HG03558 (cell line): Measurements from ENCODE around the gene MLXIPL.
"Not testable (repeated sequence)": the region's sequence is repeated elsewhere in the genome, so short reads cannot be mapped to it uniquely, and the experiment has no call there.

ENCODE experiments used
- ATAC-seq: cut with Tn5 transposase; IDR thresholded peaks from one replicate; pipeline ENCODE4 v1.9.1; 2021; ENCODE audit warnings: moderate number of reproducible peaks; ENCODE audit not compliant: unreplicated experiment; ENCODE audit errors: extremely low read depth

The MLXIPL gene

GRCh38 chr7:73586911-73587310 lies 37.4 kb downstream of the MLXIPL start:
- no peak for ATAC-seq

DNA sequence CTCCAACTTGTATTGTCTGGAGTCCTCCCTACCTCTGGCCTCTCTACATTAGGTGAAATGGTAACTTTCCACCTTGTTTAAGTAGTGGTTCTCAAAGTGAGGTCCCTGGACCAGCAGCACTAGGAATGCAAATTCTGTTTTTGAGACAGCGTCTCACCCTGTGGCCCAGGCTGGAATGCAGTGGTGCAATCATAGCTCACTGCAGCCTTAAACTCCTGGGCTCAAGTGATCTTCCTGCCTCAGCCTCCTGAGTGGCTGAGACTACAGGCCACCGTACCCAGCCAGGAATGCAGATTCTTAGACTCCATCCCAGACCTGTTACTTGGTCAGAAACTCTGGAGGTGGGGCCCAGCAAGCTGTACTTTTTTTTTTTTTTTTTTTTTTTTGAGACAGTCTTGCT lies 39.1 kb downstream of the MLXIPL start:
- ATAC-seq = no peak

DNA sequence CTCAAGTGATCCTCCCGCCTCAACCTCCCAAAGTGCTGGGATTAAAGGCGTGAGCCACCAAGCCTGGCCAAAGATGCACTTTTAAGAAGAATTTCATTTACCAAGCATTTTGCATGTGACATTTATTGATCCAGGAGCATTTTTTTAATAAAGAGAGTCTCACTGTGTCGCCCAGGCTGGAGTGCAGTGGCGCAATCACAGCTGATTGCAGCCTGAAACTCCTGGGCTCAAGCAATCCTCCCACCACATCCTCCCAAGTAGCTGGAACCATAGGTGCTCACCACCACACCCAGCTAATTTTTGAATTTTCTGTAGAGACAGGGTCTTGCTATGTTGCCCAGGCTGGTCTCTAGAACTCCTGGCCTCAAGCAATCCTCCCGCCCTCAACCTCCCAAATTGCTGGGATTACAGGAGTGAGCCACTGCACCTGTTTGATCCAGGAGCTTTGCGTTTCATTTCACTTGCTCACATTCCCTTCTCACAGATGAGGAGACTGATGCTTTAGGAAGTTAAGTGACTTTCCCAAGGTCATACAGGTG lies 41.6 kb downstream of the MLXIPL start:
- ATAC-seq = no peak

- not testable (repeated sequence) for ATAC-seq
These were observed 43.3 kb downstream of the MLXIPL start for GRCh38 chr7:73581006-73581405.

DNA sequence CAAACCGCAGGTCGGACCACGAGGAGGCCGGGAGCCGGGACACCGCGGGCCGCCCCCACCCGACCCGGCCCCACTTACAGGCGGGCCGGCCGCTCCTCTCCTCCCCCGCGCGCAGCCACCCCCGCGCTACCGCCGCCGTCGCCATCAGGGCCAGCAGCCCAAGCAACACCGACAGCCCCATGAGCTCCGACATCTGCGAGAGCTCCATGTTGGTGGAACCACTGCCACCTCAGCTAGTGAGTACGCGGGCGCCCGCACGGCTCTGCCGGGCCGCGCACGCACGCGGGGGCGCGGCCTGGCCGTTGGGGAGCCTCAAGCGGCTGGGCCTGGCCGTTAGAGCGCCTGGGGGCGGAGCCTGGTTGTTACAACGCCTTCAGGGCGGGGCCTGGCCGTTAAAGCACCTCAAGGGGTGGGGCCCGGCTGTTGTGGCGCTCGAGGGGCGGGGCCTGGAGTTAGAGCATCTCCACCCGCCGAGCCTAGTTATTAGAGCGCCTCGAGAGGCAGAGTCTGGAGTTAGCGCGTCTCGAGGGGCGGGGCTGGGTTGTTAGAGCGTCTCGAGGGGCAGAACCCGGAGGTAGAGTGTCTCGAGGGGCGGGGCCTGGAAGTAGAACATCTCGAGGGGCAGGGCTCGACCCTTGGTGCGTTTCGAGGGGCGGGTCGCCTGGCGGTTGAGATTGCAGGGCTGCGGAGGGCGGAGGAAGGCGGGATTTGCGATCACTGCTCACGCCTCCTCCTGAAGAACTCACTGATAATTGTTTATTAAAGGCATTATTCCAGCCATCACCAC lies 45.8 kb downstream of the MLXIPL start, which contains the start of gene TBL2:
TBL2 (minus strand) TSS at position 238 of the 787 bp plus-strand sequence; CDS start at position 208, 30 bp downstream.
- peak; percentile 80 for ATAC-seq

GRCh38 chr7:73577627-73578341 lies 46.5 kb downstream of the MLXIPL start:
- no peak for ATAC-seq

DNA sequence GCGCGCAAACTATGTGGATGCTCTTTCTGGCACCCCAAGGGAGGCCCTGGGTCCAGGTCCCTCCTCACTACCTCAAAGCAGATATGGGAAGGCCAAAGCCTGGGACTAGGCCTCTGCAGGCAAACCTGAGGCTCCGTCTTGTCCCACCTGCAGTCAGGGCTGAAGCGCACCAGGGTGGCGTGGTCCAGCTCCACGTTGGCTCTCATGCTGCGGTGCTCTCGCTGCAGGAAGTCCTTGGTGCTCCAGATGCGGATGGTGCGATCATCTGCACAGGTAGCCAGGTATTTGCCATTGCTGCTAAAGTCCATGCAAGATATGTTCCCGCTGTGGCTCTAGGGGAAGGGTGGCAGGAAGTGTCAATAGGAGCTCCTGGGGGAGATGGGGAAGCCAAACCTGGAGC lies 50.5 kb downstream of the MLXIPL start:
- no peak for ATAC-seq

DNA sequence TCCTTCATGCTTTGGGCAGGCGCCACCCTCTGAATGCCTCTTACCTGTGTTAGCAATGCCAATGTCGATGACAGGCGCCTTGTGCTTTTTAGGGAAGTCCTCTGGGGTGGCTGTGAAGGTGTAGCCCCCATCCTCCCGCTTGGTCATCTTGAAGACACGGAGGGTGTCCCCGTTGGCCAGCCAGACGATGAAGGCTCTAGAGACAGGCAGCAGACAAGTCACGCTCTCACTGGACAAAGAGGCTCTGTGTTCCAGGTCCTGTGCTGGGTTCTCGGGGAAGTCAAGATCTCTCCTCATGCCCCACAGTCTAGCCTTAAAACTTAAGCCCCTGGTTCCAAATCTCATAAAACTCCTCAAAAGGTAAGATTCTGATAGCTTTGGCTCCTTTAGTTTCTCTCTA lies 51.0 kb downstream of the MLXIPL start:
- no peak for ATAC-seq

DNA sequence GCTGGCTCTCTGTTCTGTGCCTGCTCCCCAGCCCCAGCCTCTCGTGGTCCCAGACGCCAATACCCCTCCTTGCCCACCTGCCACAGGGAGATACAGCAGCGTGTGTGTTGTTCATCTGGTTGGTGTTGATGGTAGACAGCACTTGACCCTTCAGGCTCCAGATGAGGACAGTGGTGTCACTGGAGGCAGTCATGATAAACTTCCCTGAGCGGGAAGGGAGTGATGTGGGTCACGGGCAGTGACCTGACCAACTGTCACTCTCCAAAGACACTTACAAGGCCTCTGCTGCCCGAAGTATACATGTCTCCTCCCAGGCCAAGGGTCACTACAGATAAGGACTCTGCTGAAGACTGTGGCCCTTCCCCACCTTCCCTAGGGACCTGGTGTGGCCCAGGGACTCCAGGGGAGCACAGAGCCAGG lies 51.5 kb downstream of the MLXIPL start:
- no peak for ATAC-seq

GRCh38 chr7:73570977-73571376 lies 53.3 kb downstream of the MLXIPL start:
- ATAC-seq = no peak

- no peak for ATAC-seq
These were observed 53.8 kb downstream of the MLXIPL start for GRCh38 chr7:73570521-73570920.

GRCh38 chr7:73569042-73569608 lies 55.2 kb downstream of the MLXIPL start:
- ATAC-seq = no peak

DNA sequence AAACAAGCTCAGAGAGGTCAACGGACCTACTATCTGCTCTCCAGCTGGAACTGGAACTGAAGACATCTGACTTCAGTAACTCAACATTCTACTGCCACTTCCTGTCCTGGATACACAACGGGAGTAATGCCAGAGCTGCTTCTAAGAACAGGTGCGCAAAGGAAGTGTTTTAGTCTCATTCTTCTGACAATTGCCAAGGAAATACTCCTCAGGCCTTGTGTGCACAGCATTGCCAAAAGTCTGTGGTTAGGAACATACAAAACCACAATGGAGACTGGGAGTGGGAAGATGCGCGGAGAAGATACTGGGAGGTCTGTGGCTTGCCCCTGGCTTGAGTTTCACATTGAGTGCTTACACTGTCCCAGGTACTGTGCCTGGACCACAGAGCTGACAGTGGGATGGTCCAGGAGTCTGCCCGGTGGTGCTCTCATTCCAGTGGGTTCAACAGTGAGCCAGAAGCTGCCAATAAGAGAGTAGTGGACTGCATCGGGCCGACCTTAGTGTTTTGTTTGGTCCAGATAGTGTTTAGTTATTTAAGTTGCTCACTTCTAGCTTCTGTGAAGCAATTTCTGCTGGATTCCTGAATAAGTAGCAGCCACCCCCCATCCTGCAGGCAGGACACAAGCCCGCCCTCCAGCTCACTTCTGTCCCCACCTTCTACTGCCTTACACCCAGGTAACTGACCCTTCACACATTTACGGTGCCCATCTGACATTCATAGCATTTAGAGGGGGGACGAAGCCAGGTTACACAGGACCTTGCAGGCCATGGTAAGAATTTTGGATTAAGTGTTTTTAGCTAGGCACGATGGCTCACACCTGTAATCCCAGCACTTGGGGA lies 56.3 kb downstream of the MLXIPL start:
- ATAC-seq = no peak

- ATAC-seq = no peak
These were observed 57.2 kb downstream of the MLXIPL start for GRCh38 chr7:73567140-73567539.

DNA sequence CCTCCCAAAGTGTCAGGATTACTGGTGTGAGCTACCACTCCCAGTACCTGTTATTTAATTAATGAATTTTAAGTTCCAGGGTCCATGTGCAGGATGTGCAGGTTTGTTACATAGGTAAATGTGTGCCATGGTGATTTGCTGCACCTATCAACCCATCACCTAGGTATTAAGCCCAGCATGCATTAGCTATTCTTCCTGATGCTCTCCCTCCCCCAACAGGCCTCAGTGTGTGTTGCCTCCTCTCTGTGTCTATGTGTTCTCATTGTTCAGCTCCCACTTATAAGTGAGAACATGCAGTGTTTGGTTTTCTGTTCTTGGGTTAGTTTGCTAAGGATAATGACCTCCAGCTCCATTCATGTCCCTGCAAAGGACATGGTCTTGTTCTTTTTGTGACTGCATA lies 57.9 kb downstream of the MLXIPL start:
- ATAC-seq = not testable (repeated sequence)

GRCh38 chr7:73565675-73566340 lies 58.5 kb downstream of the MLXIPL start:
- no peak for ATAC-seq

GRCh38 chr7:73560109-73560835 lies 64.0 kb downstream of the MLXIPL start:
- ATAC-seq = no peak

DNA sequence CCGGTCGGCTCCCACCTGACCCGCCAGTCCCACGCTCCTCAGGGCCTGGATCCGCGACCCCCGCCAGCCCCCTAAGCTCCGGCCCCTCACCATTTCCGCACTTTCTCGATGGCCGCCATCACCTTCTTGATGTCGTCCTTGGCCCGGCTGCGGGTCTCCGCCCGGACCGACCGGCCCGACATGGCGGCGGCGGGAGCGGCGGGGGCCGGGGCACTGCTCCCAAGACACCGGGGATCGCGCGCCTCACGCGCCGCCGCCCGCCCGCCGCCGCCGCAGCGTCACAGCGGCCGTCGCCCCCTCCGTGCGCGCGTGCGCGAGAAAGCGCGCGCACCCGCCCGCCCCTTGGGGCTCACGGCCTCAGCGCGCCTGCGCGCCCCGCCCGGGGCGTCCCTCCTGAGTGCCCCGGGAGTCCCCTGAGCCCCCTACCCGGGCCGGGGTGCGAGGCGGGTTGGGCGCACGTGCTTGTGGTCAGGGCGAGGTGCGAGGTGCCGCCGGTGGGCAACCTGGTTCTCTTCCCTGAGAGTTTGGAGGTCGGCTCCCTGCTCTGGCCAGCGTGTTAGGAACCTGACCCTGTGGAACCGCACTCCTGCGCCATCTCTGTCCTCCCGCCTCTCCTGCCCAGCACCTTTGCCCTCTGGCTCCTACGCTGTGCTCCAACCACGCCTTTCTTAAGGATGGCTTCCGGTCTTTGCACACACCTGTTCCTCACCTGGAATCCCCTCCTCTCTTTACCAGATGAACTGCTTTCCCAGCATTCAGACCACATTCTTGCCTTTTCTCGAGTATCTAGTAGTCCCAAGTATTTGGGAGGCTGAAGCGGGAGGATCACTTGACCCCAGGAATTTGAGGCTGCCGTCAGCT lies 66.7 kb downstream of the MLXIPL start, which contains the start of gene BCL7B:
BCL7B (minus strand) TSS at position 294 of the 861 bp plus-strand sequence; CDS start at position 182, 112 bp downstream.
- ATAC-seq = peak; percentile 21
